Measurements from ENCODE around the gene FSD1.

DNA sequence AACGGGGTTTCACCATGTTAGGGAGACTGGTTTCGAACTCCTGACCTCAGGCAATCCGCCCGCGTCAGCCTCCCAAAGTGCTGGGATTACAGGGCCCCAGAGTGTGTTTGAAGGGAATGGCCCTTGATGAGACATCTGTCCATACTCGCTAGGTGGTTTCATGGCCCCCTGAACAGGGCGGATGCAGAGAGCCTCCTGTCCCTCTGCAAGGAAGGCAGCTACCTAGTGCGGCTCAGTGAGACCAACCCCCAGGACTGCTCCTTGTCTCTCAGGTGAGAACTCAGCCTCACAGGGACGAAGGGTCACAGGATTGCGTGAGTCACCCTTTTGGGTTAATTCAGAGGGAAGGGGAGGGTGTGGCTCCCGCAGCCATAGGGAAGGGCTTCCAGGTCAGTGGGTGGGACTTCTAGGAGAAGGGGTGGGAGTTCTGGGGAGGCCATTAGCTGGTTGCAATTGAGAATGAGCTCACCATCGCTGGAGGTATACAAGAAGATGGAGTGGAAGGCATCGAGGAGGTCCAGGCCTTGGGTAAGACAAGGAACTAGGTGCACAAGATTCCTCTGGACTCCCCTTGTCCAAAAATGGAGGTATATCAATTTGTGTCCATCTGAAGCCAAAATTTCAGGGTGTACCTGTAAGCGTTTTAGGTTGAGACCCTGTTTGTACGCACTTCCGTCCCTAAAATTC lies 16.2 kb upstream of the FSD1 start:
- TF ChIP-seq CTCF (conservative IDR thresholded peaks at IDR 0.05; ENCODE audit: low read length) (no peak), EZH2phosphoT487 (IDR thresholded peaks at IDR 0.05; ENCODE audit: borderline replicate concordance) (no peak)
